IgD-negative memory B cell (primary cell): ENCODE results near the gene APOOL. TPM values are rescaled to one million over a fixed set of nuclear protein-coding genes. Genes with fewer than 3 reads are reported as not detected.
"Not testable (repeated sequence)": the region's sequence is repeated elsewhere in the genome, so short reads cannot be mapped to it uniquely, and the experiment has no call there.

ENCODE experiments used
- H3K27ac Mint-ChIP-seq, 3 donors: one replicate each; pipeline ENCODE4 v1.8.0; 2020 to 2022; ENCODE audit warnings: mild to moderate bottlenecking in 3 of 3, mixed read lengths in 3 of 3, moderate library complexity in 1 of 3
- H3K27me3 Mint-ChIP-seq: one replicate; pipeline ENCODE4 v1.8.0; 2021; ENCODE audit warnings: mixed read lengths
- H3K36me3 Mint-ChIP-seq: one replicate; pipeline ENCODE4 v1.8.0; 2020; ENCODE audit warnings: mild to moderate bottlenecking, mixed read lengths
- H3K4me1 Mint-ChIP-seq, 3 donors: one replicate each; pipeline ENCODE4 v1.8.0; 2020 to 2022; ENCODE audit warnings: mixed read lengths in 3 of 3, mild to moderate bottlenecking in 1 of 3
- H3K4me3 Mint-ChIP-seq, 4 donors: one replicate each; pipeline ENCODE4 v1.8.0; 2020 to 2022; ENCODE audit warnings: mild to moderate bottlenecking in 4 of 4, mixed read lengths in 4 of 4, moderate library complexity in 3 of 4
- H3K9me3 Mint-ChIP-seq, 3 donors: one replicate each; pipeline ENCODE4 v1.8.0; 2020 to 2021; ENCODE audit warnings: mixed read lengths in 3 of 3, mild to moderate bottlenecking in 1 of 3
- polyA plus RNA-seq: library from polyadenylated mRNA; unstranded; fragments of 300-500 nt; fragmentation: Illumina TruSeq; gene quantifications from one replicate; pipeline ENCODE4 v1.2.3, GENCODE V29; 2021

The APOOL gene, protein sequence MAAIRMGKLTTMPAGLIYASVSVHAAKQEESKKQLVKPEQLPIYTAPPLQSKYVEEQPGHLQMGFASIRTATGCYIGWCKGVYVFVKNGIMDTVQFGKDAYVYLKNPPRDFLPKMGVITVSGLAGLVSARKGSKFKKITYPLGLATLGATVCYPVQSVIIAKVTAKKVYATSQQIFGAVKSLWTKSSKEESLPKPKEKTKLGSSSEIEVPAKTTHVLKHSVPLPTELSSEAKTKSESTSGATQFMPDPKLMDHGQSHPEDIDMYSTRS
- polyA plus RNA-seq = 5.9 TPM

DNA sequence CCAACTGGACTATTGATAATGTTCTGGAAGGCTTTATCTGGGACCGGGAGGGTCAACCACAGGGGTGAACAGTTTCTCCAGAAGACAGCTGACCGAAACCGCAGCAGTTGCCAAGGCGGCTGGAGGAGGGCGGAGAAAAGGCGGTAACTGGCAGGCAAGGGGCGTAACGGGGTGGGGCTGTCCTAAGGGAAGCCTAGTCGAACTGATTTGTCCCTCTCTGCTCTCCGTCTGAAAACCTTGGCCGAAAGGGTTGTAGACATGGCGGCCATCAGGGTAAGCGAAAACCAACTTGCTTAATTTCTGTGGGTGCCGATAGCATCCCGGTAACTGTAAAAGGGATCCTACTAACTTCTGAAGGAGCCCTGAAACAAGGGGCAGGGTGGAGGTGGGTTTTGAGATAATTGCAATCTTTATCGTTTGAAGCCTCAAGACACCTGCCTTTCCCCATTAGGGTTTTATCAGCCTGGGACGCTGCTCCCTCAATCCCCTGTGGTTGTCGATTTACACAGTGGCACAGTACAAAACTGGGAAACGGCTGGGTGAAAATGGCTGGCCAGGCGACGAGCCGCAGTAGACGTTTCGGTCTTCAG lies at the start of gene APOOL:
Gene APOOL (plus strand): TSS at position 223 of the 590 bp plus-strand sequence. CDS start 36 bp downstream, at position 259.
- peak within 1 kb of the TSS; percentile 32 to 79 (median 64) for H3K27ac Mint-ChIP-seq

DNA sequence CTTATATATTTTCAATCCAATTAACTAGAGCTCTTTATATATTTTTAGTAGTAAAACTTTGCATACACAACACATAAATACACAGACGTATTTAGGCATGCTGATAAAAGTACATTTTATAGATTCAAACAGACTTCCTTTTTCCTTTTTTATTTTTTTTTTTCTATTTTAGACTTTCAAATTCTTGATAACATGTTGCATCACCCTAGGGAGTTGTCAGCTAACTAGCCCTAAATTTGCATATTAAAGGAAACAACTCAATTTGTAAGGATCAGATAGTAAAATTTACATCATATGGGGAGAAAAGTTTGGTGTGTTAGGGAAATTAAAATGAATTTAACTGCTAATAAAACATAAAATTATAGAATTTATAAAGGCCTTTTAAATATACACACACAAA lies 47.4 kb upstream of the APOOL start:
- Mint-ChIP-seq H3K4me1 (peaks cover 0 to 2% (median 0%) of the 10 kb centered on the region in 3 donors), H3K27me3 (no peaks in the 10 kb centered on the region), H3K36me3 (no peaks in the 10 kb centered on the region), H3K4me3 (no peak overlapping the region), H3K27ac (no peak overlapping the region), H3K9me3 (peaks cover 0 to 3% (median 0%) of the 10 kb centered on the region in 3 donors)

More for the DNA sequence above, at the start of gene APOOL:
- peaks cover 2% of the 10 kb centered on the region for H3K27me3 Mint-ChIP-seq
- no peaks in the 10 kb centered on the region for H3K9me3 Mint-ChIP-seq
- peaks cover 1% of the 10 kb centered on the region for H3K36me3 Mint-ChIP-seq
- peak within 1 kb of the TSS; percentile 85 to 95 (median 94) for H3K4me3 Mint-ChIP-seq
- H3K4me1 Mint-ChIP-seq = peaks cover 0 to 8% (median 8%) of the 10 kb centered on the region in 3 donors

DNA sequence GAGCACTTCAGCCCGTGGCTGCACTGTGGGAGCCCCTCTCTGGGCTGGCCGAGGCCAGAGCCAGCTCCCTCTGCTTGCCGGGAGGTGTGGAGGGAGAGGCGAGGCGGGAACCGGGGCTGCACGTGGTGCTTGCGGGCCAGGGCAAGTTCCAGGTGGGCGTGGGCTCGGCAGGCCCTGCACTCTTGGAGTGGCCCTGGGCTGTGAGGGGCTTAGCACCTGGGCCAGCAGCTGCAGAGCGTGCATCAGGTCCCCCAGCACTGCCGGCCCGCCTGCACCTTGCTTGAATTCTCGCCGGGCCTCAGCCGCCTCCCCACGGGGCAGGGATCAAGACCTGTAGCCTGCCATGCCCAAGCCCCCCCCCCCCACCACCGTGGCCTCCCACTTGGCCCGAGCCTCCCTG lies 28.9 kb upstream of the APOOL start:
- peaks cover 0 to 6% (median 5%) of the 10 kb centered on the region in 3 donors for H3K9me3 Mint-ChIP-seq
- no peaks in the 10 kb centered on the region for H3K4me1 Mint-ChIP-seq
- H3K27me3 Mint-ChIP-seq = peaks cover 4% of the 10 kb centered on the region
- no peaks in the 10 kb centered on the region for H3K36me3 Mint-ChIP-seq
- H3K27ac Mint-ChIP-seq = no peak overlapping the region
- no peak overlapping the region for H3K4me3 Mint-ChIP-seq

DNA sequence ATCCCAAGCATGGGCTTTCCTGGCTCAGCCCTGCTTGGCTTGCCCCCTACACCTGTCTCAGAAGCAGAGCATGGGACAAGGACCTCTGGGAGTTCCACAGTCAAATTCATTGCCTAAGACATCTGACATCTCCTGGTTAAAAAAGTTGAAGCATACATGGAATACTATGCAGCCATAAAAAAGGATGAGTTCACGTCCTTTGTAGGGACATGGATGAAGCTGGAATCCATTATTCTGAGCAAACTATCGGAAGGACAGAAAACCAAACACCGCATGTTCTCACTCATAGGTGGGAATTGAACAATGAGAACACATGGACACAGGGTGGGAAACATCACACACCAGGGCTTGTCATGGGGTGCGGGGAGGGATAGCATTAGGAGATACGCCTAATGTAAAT lies 11.9 kb upstream of the APOOL start:
- H3K27me3 Mint-ChIP-seq, H3K27ac Mint-ChIP-seq, H3K36me3 Mint-ChIP-seq, H3K4me3 Mint-ChIP-seq, H3K9me3 Mint-ChIP-seq, H3K4me1 Mint-ChIP-seq: not testable (repeated sequence)

DNA sequence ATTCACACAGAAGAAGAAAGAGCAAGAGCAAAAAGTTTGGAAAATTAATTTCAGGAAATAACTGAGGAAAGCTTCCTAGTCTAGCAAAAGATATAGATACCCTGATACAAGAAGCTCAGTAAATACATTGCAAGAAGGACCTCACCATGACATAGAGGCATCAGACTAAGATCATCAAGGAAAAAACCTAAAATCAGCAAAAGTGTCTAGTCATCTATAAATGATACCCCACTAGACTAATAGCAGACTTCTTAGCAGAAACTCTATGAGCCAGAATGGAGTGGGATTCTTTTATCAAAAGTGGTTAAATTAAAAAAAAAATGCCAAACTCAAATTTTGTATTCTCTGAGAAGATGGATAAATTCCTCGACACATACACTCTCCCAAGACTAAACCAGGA lies 10.5 kb upstream of the APOOL start:
- Mint-ChIP-seq H3K4me3 (no peak overlapping the region), H3K27ac (no peak overlapping the region), H3K4me1 (peaks cover 0 to 2% (median 0%) of the 10 kb centered on the region in 3 donors), H3K36me3 (peaks cover 3% of the 10 kb centered on the region), H3K9me3 (peaks cover 0 to 8% (median 0%) of the 10 kb centered on the region in 3 donors), H3K27me3 (peaks cover 1% of the 10 kb centered on the region)

GRCh38 chrX:85001344-85001743 lies 2.3 kb upstream of the APOOL start:
- Mint-ChIP-seq H3K9me3 (peaks cover 0 to 4% (median 0%) of the 10 kb centered on the region in 3 donors), H3K27me3 (peaks cover 2% of the 10 kb centered on the region), H3K36me3 (peaks cover 4% of the 10 kb centered on the region), H3K4me1 (peaks cover under 1 to 6% (median 1%) of the 10 kb centered on the region in 3 donors), H3K27ac (no peak overlapping the region), H3K4me3 (peak overlapping the region in 1 of 4 donors; percentile 10)

DNA sequence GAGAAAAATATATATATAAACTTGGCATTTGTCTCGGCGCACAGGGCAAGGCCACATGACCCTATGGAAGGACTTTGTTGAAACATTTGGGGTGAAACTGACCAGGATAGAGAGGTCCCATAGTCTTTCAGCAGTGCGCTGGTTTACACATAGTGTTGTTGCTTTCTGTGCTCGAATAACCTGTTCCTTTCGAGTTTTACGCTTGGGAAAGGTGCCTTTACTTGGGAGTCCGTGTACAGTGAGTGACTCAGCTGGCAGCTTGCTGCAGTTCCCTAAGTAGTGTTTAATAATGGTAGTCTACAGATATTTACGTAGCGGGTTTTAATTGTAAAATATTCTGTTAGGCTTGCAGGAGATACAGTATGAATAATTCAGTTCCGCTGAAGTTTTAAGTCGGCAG lies 578 bp downstream of the APOOL start:
- Mint-ChIP-seq H3K36me3 (peaks cover 1% of the 10 kb centered on the region), H3K4me3 (peak overlapping the region; percentile 85 to 95 (median 94)), H3K27me3 (peaks cover 2% of the 10 kb centered on the region), H3K4me1 (peaks cover 0 to 12% (median 8%) of the 10 kb centered on the region in 3 donors), H3K9me3 (no peaks in the 10 kb centered on the region), H3K27ac (peak overlapping the region in 1 of 3 donors; percentile 79)

DNA sequence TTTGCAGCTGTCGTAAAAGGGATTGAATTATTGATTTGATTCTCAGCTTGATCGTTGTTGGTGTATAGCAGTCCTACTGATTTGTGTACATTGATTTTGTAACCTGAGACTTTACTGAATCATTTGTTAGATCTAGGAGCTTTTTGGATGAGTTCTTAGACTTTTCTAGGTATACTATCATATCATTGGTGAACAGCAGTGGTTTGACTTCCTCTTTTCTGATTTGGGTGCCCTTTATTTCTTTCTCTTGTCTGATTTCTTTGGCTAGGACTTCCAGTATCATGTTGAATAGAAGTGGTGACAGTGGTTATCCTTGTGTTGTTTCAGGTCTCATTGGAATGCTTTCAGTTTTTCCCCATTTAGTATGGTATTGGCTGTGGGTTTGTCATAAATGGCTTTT lies 8.4 kb downstream of the APOOL start:
- no peaks in the 10 kb centered on the region for H3K27me3 Mint-ChIP-seq
- no peak overlapping the region for H3K27ac Mint-ChIP-seq
- H3K36me3 Mint-ChIP-seq = peaks cover 4% of the 10 kb centered on the region
- H3K4me1 Mint-ChIP-seq = peaks cover 0 to 10% (median 10%) of the 10 kb centered on the region in 3 donors
- no peak overlapping the region for H3K4me3 Mint-ChIP-seq
- peaks cover 2 to 7% (median 3%) of the 10 kb centered on the region in 3 donors for H3K9me3 Mint-ChIP-seq

DNA sequence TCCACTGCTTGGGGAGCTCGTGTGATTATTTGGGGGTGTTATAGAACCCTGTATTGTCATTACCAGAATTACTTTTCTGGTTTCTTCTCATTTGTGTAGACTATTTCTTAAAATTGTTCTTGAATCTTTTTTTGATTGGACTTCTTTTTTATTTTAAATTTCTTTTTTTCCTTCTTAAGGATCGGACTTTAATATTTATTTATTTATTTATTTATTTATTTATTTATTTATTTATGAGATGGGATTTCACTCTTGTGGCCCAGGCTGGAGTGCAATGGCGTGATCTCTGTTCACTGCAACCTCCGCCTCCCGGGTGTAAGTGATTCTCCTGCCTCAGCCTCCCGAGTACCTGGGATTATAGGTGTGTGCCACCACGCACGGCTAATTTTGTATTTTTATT lies 11.7 kb downstream of the APOOL start:
- not testable (repeated sequence) for H3K27me3 Mint-ChIP-seq, H3K4me1 Mint-ChIP-seq, H3K36me3 Mint-ChIP-seq

GRCh38 chrX:85017721-85018120 lies 14.0 kb downstream of the APOOL start:
- Mint-ChIP-seq H3K4me3 (no peak overlapping the region), H3K4me1 (peaks cover 0 to 3% (median 0%) of the 10 kb centered on the region in 3 donors), H3K9me3 (peaks cover 0 to 12% (median 3%) of the 10 kb centered on the region in 3 donors), H3K27me3 (no peaks in the 10 kb centered on the region), H3K36me3 (peaks cover 4% of the 10 kb centered on the region), H3K27ac (no peak overlapping the region)

More for the DNA sequence above, 11.7 kb downstream of the APOOL start:
- not testable (repeated sequence) for H3K4me3 Mint-ChIP-seq, H3K27ac Mint-ChIP-seq
- peaks cover 4 to 15% (median 7%) of the 10 kb centered on the region in 3 donors for H3K9me3 Mint-ChIP-seq

DNA sequence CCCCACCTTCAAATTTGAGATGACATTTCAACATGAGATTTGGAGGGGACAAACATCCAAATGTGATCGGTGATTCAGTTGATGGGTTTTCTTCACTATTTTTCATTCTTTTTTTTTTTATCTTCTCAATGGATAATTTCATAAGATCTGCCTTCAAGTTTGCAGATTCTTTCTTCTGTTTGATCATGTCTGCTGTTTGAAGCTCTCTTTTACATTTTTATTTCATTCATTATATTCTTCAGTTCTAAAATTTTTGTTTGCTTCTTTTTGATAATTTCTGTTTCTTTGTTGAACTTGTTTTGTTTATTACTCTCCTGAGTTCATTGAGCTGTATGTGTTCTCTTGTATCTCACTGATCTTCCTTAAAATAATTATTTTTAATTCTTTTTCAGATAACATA lies 14.8 kb downstream of the APOOL start:
- H3K4me1 Mint-ChIP-seq = no peaks in the 10 kb centered on the region
- H3K9me3 Mint-ChIP-seq = peaks cover 0 to 12% (median 3%) of the 10 kb centered on the region in 3 donors
- no peak overlapping the region for H3K27ac Mint-ChIP-seq
- no peak overlapping the region for H3K4me3 Mint-ChIP-seq
- peaks cover 4% of the 10 kb centered on the region for H3K36me3 Mint-ChIP-seq
- H3K27me3 Mint-ChIP-seq = no peaks in the 10 kb centered on the region

- Mint-ChIP-seq H3K9me3 (peaks cover 0 to 12% (median 3%) of the 10 kb centered on the region in 3 donors), H3K4me3 (no peak overlapping the region)
These were observed 16.5 kb downstream of the APOOL start for GRCh38 chrX:85020216-85020615.

DNA sequence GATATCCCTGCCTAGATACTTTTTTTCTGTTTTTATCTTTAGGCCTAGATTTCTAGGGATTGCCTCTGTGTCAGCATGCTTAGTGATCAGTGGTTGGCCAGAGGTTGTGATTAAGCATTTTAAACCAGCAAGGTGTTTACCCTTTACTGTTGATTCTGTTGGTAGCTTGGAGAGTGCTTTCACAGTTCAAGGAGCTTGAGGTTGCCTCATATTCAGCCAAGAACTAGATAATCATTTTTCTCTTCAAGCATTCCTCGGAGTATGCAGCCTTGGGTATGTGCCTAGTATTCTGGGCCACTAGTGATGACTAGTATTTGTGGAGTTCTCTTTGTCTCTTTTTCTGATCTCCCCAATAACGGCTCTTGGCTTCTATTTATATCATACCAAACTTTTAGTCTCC lies 20.4 kb downstream of the APOOL start:
- Mint-ChIP-seq H3K27me3 (no peaks in the 10 kb centered on the region), H3K27ac (no peak overlapping the region), H3K36me3 (no peaks in the 10 kb centered on the region), H3K9me3 (peaks cover 0 to under 1% (median 0%) of the 10 kb centered on the region in 3 donors), H3K4me1 (peaks cover 0 to 4% (median 0%) of the 10 kb centered on the region in 3 donors), H3K4me3 (no peak overlapping the region)

More at GRCh38 chrX:85020216-85020615, 16.5 kb downstream of the APOOL start:
- Mint-ChIP-seq H3K27ac (no peak overlapping the region), H3K36me3 (no peaks in the 10 kb centered on the region), H3K27me3 (no peaks in the 10 kb centered on the region), H3K4me1 (peaks cover 0 to under 1% (median 0%) of the 10 kb centered on the region in 3 donors)

DNA sequence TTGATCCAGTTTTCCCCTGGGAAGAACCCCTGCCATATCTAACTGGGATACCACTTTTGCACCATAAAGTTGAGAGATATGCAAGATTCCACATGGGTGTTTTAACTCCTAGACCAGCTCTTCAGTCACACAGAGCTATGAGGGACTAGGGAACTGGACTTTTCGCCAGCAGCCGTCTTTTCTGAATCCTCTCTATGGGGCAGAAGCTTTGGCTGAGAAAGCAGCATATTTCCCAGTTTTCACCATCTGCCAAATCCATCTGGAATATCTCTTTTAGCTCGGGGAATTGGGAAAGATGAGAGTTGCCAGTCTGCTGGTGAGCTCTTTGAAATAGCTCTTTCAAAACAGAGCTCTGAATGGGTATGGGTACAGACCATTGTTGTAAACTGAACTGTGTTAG lies 20.9 kb downstream of the APOOL start:
- no peaks in the 10 kb centered on the region for H3K27me3 Mint-ChIP-seq
- H3K27ac Mint-ChIP-seq = no peak overlapping the region
- peaks cover 0 to 4% (median 0%) of the 10 kb centered on the region in 3 donors for H3K4me1 Mint-ChIP-seq
- H3K9me3 Mint-ChIP-seq = no peaks in the 10 kb centered on the region
- no peaks in the 10 kb centered on the region for H3K36me3 Mint-ChIP-seq
- no peak overlapping the region for H3K4me3 Mint-ChIP-seq

- Mint-ChIP-seq H3K36me3 (no peaks in the 10 kb centered on the region), H3K27ac (no peak overlapping the region), H3K9me3 (no peaks in the 10 kb centered on the region), H3K4me1 (peaks cover 0 to 4% (median 1%) of the 10 kb centered on the region in 3 donors), H3K4me3 (no peak overlapping the region), H3K27me3 (no peaks in the 10 kb centered on the region)
These were observed 22.5 kb downstream of the APOOL start for GRCh38 chrX:85026170-85026569.
